HTERT RPE-1 (cell line): ENCODE results near the gene TMLHE.
"Not testable (repeated sequence)": the region's sequence is repeated elsewhere in the genome, so short reads cannot be mapped to it uniquely, and the experiment has no call there.

Experiments
- in situ Hi-C: fragments of 300-500 bp; cut with MboI; formaldehyde crosslinking; loops from 4 replicates; pipeline ENCODE4 v1.14.3; 2020; ENCODE audit warnings: low sequenced_read_pairs

TMLHE gene, protein sequence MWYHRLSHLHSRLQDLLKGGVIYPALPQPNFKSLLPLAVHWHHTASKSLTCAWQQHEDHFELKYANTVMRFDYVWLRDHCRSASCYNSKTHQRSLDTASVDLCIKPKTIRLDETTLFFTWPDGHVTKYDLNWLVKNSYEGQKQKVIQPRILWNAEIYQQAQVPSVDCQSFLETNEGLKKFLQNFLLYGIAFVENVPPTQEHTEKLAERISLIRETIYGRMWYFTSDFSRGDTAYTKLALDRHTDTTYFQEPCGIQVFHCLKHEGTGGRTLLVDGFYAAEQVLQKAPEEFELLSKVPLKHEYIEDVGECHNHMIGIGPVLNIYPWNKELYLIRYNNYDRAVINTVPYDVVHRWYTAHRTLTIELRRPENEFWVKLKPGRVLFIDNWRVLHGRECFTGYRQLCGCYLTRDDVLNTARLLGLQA

DNA sequence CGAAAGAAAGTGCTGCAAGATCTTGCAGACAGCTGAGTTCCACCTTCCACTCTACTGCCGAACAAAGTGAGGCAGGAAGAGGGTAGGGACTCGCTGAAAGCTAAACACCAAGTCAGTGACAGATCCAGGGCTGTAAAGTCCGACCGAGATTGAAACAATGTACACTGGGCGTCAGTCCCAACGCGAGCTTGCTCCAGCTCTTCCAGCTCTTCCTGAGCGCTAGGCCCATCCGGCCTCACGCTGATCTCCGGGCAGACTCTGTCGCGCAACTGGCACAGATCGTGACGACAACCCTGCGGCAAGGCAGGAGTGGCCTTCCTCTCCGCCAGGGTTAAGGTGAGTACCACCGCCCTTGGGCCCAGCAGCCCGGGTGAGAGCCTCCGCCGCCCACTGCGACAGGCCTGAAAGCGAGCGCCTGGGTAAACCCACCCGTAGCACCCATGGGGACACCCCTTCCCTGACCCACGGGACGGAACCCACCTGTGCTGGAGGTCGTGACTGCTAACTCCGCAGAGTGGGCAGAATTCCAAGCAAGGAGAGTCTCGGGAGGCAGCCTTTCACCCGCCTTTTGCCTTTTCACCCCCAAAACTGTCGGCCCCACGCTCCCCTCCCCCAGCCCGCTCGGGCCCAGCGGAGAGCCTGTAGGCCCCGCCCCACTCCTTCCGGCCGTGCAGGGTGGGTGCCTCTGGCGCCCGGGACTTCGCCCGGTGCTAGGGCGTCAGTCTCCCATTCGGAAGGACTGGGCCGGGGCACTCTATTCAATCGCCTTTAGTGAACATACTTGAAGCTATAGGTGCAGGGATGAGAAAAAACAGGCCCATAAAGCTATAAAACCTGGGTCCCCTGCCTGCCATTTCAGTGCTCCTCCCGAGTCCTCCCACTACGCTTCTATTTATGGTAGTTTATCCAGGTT lies at the start of gene TMLHE, which contains the start of gene SPRY3:
TMLHE (minus strand) TSS at position 641 of the 913 bp plus-strand sequence. CDS start 67,676 bp downstream, outside the sequence.
SPRY3 (plus strand) TSS at position 275 of the 913 bp plus-strand sequence.
- in situ Hi-C loops = no loop called here

DNA sequence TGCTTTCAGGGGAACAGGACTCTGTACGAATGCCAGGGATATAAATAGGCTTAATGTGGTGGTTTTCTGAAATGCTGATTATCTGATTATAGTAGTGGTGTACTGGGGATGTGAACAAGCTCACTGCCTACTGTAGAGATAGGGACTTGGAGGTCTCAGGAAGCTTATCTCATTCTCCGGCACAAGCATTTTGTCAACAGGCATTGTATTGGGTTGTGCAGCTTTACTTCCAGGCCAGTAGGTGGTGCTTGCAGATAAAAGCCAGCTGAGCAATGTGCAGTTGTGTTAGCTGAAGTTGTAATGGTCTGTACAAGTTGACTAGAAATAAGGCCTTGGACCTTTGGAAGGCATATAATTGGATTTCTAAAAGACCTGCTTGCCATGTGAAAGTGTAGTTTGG lies 49.5 kb upstream of the TMLHE start:
- in situ Hi-C loops = no loop called here

DNA sequence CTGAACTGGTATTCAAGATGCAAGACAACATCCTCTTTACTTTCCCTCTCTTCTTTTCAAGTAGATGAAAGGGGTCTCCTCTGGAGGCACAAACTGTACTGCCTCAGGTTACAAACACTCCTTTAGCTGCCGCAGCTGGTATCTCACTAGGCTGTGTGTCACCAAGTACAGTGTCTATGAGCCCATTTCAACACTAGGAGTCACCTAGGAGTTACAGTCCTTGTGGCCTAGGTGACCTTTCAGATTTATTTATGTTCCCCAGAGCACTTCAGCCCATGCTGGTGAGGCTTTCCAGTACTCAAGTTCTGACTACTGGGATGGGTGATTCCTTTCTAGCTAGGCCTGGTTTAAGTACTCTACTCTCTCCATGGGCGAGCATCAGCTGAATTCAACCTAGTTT lies 32.4 kb upstream of the TMLHE start:
- in situ Hi-C loops = no loop called here

DNA sequence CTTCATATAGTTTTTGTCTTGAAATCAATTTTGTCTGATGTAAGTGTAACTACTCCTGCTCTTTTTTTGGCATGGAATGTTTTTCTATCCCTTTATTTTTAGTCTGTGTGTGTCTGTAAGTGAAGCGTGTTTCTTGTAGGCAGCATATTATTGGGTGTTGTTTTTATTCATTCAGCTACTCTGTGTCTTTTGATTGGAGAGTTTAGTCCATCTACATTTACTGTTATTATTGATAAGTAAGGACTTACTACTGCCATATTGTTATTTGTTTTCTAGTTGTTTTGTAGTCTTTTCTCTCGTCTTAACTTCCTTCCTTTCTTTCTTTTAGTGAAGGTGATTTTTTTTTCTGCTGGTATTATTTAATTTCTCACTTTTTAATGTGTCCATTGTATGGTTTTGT lies 30.5 kb upstream of the TMLHE start:
- in situ Hi-C loops = no loop called here

DNA sequence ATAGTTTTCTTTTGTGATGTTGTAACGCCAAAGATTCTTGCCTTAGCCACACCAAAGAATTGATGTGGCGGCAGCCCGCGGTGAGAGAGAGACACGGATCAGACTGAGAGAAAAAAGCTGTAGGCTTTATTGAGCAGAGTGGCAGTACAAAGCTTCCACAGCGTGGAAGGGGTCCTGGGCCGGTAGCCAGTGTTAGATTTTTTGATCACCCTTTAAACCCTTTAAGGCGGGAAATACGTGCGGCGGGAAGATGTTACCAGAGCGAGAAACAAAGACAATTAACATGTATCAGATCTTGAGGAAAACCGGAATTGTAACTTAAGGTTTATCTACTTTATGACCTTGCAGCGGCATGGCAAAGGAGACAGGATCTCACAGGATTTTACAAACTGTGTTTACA lies 28.6 kb upstream of the TMLHE start:
- in situ Hi-C loops = not testable (repeated sequence)

DNA sequence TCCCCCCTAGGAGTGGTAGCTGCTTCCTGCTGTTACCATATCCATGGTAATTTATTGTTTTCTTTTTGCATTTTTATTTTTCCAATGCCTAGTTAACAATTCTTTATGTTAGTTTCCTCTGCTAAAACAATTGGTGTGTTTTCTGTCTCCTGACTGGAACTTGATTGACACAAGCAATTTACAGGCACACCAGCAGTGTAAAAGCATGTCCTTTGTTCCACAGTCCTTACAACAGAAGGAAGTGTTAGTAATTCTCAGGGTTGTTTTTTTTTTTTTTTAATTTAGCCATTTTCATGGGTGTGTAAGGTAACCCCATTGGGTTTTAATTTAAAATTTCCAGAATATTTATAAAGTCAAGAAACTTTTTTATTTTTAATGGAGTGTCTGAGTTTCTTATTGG lies 25.0 kb upstream of the TMLHE start:
- in situ Hi-C loops = no loop called here

DNA sequence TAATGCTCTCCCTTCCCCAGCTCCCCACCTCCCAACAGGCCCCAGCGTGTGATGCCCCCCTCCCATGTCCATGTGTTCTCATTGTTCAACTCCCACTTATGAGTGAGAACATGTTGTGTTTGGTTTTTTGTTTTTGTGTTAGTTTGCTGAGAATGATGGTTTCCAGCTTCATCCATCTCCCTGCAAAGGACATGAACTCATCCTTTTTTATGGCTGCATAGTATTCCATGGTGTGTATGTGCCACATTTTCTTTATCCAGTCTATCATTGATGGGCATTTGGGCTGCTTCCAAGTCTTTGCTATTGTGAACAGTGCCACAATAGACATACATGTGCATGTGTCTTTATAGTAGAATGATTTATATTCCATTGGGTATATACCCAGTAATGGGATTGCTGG lies 22.3 kb upstream of the TMLHE start:
- in situ Hi-C loops = not testable (repeated sequence)

DNA sequence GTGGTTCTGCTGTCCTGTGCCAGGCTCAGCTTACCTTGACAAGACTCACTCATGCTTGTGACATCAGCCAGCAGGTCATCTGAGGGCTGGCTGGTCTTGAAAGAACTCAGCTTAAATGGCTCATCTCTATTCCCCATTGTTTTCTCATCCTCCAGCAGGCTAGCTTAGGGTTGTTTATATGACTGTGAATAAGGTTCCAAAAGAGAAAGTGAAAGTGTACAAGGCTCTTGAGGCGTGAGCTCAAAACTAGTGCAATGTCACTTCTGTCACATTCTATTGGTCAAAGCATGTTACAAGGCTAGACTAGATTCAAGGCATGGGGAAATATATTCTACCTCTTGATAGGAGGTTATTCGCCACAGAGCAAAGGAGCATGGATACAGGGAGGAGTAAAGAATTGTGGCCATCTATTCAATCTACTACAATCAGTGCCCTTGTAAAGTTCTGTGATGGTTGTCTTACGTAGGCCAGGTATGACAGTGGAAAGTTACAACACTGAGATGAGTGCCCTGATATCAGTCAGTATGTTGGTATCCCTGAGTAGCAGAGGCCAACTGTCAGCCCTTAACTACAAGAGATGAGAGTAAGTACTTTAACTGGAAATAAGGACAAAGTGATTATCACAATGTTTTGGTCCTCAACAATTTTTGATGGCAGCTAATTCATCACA lies 19.8 kb upstream of the TMLHE start:
- in situ Hi-C loops = no loop called here

DNA sequence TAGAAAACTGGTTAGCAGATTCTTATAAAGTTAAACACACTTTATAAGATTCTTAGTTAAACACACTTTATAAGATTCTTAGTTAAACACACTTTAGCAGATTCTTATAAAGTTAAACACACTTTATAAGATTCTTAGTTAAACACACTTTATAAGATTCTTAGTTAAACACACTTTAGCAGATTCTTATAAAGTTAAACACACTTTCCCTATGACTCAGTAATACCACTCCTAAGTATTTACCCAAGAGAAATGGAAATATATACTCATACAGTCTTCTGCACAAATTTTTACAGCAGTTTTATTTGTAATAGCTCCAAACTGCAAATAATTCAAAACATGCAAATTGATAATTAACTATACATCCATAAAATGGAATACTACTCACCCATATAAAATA lies 7.4 kb upstream of the TMLHE start:
- in situ Hi-C loops = not testable (repeated sequence)

DNA sequence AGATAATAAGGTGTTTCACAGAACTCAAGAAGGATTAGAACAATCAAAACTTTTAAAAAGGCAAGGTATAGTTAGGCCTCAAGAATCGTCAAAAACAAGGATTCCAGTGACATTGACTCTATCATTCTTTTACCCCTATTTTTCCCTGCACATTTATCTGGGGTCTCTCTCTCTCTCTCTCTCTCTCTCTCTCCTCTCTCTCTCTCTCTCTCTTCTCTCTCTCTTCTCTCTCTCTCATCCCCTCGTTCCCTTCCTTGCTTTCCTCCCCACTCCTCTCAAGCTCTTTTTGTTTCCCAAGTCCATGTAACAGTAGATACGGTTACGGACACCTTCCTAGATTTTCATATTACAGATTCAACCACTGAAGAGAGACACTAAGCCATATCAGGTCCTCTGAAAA lies 3.2 kb upstream of the TMLHE start:
- in situ Hi-C loops = no loop called here

DNA sequence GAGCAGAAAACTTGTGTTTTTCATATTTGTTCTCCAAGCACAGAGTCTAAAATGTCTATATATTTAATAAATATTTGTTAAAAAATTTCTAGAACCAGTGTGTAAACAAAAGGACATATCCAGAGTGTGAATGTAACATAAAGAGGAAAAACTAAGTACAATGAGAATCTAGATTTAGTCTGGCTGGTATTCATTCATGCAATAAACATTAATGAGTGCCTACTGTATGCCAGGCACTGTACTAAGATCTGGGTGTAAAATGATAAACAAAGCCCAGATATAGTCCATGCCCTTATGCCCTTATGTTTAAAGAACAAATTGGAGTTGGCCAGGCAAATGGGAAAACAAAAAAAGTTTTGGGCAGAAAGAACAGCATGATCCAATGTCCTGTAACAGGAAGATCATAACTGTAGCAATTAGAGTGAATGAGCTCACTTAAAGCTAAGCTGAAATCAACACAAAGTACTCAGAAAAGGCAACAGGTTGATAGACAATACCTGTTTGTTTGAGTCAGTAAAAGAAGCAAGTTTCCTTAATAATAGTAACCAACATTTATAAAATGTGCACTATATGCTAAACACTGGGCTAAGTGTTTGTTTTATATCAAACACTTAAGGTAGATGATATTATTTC lies 1.3 kb upstream of the TMLHE start:
- in situ Hi-C loops = no loop called here

DNA sequence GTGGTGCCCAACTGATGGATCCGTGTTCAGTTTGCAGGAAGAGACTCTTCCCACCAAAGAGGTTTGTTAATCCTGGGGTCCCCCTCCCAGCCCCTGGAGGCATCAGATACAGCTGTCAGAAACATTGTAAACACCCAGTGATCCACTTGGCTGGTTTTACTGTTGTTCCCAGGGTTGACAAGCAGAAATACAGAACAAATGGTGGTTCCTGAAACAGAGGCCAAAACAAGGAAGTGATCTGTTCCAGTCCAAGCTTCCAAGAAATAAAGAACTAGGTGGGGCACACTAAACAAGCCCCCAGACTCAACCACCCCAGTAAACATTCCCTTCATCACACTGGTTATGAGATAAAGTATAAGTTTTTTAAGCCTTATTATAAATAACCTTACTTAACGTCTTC lies 1.4 kb downstream of the TMLHE start:
- in situ Hi-C loops = no loop called here

DNA sequence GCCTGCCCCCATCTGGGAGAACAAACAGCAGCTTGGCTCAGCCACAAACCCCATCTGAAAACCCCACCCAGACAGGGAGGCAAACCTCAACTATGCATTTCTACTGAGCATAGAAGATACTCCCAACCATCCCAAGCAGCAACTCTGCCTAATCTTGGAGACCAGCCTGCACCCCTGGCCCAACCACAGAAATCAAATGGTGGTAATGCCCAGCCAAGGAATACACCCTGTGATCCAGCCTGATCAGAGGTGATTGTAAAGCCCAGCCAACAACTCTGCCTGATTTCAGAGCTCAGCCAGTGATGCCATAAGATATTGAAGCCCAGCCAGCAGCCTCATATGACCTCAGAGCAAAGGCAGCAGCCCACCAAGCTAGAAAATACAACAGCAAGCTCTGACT lies 19.8 kb downstream of the TMLHE start:
- in situ Hi-C loops = no loop called here

DNA sequence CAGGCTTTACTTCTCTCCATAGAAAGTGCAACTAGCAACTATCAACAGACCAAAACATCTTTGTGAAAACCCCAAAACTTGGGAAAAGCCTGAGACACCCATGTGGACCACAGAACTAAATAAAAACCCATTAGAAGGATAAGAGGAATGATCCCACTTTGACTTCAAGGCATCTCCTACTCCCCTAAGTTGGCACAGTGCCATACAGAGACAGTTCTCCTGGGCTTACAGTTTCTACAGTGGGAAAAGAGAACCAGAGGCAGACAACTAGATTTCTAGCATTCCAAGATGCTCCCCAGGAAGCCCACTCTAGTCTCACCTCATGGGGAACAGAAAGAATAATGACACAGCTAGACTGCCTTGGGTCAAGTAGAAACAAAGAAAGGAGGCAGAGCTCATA lies 20.4 kb downstream of the TMLHE start:
- in situ Hi-C loops = no loop called here

DNA sequence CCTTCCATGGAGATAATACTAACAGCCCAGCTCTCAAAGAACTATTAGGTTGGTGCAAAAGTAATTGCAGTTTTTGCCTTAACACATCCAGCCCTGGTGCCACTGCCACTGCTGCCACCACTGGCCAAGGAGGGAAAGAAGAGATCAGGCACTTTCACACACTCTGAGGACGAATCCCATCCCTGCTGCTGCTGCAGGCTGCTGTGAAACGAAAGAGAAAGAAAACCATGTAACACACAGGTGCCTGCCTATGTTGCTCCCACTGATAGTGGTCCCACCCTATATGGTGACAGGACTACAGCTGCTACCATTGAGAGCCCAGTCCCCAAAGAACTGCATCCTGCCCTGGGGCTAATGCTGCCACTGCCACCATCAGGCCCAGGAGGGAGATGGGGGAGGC lies 35.1 kb downstream of the TMLHE start:
- in situ Hi-C loops = no loop called here

DNA sequence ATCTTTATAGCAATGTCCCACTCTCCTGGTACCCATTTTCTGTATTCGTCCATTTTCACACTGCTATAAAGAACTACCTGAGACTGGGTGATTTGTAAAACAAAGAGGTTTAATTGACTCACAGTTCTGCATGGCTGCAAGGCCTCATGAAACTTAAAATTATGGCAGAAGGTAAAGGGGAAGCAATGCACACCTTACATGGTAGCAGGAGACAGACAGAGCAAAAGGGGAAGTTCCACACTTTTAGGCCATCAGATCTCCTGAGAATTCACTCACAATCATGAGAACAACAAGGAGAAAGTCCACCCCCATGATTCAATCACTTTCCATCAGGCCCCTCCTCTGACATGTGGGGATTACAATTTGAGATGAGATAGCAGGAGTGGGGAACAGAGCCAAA lies 49.7 kb downstream of the TMLHE start:
- in situ Hi-C loops = no loop called here

DNA sequence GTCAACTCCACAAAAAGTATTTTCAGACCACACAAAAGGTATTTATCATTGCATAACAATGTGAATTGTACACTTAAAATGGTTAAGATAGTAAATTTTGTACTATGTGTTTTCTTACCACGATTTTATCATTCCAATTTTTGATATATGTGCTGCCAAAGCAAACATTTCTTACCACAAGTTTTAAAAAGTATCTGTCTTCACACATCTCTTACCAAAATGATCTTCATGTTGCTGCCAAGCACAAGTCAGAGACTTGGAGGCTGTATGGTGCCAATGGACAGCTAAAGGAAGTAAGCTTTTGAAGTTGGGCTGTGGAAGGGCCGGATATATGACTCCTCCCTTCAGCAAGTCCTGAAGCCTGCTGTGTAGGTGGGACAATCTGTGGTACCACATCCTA lies 67.9 kb downstream of the TMLHE start:
- in situ Hi-C loops = no loop called here

DNA sequence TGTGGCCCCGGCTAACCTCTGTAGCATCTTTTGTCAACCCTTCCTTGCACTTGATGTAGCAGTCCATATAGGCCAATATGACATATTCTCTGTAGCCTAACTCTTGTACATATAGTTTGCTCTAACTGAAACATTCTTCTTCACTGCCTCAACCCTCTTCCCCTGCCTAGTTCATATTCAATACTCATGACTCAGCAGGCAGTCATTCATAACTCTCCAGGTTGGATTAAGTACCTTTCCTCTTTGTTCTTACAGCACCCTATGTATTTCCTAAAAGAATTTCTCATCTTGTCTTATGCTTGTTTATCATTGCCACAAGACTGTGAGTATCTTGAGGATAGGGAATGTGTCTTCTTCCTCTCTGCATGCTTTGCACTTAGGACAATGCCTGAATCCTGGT lies 76.9 kb downstream of the TMLHE start:
- in situ Hi-C loops = no loop called here

DNA sequence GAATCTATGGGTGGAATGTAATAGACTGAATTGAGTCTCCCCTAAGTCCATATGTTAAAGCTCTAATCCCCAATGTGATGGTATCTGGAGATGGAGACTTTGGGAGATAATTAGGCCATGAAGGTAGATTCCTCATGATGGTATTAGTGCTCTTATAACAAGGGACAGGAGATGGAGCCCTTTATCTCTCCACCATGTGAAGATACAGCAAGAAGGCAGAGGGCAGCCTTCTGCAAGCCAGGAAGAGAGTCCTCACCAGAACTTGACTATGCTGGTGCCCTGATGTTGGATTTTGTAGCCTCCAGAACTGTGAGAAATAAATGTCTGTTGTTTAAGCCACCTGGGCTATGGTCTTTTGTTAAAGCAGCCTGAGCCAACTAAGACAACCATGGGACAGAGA lies 78.0 kb downstream of the TMLHE start:
- in situ Hi-C loops = no loop called here

DNA sequence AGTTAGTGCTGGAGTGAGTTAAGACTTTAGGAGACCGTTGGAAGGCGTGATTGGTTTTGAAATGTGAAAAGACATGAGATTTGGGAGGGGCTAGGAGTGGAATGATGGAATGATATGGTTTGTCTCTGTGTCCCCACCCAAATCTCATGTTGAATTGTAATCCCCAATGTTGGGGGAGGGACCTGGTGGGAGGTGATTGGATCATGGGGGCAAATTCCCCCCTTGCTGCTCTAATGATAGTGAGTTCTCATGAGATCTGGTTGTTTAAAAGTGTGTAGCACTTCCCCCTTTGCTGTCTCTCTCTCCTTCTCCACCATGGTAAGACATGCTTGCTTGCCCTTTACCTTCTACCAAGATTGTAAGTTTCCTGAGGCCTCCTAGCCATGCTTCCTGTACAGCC lies 85.7 kb downstream of the TMLHE start:
- in situ Hi-C loops = not testable (repeated sequence)

DNA sequence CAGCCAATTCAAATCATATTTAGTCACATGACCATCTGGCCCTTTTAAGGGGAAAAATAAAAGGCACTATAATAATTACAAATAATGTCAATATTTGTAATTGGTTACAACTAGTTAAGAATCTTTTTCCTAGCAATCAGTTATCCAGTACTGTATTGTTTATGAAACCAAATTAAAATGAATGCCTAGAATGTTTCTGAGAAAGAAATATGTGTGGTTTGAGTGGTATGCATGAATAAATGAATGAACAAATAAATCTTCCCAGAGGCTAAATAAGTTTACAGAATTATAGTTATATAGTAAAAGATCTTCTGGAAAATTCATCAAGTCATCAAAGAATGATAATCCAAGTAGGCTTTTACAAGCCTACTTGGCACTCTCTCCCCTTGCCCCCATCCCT lies 98.5 kb downstream of the TMLHE start:
- in situ Hi-C loops = no loop called here
